IPS-18a (cell line): ENCODE measurements around the gene GTF2IRD1.
A peak's percentile ranks its signal among the peaks of the same experiment; 100 is the strongest.

Experiments
- H3K27ac ChIP-seq: one replicate; pipeline ENCODE4 v1.5.1; 2013; ENCODE audit warnings: low read length
- H3K27me3 ChIP-seq: one replicate; pipeline ENCODE4 v1.6.1; 2013; ENCODE audit warnings: mild to moderate bottlenecking, low read length; ENCODE audit not compliant: control insufficient read depth, insufficient read depth
- H3K36me3 ChIP-seq: one replicate; pipeline ENCODE4 v1.6.1; 2013; ENCODE audit warnings: low read depth, low read length; ENCODE audit not compliant: control insufficient read depth
- H3K4me1 ChIP-seq: one replicate; pipeline ENCODE4 v1.6.1; 2013; ENCODE audit warnings: low read depth, low read length; ENCODE audit not compliant: control insufficient read depth
- H3K4me3 ChIP-seq: one replicate; pipeline ENCODE4 v1.5.1; 2013; ENCODE audit warnings: low read length
- H3K9ac ChIP-seq: one replicate; pipeline ENCODE4 v1.6.1; 2013; ENCODE audit warnings: mild to moderate bottlenecking, low read length, moderate library complexity
- H3K9me3 ChIP-seq: one replicate; pipeline ENCODE4 v1.6.1; 2013; ENCODE audit warnings: low read depth, low read length; ENCODE audit not compliant: control insufficient read depth

GTF2IRD1 gene

DNA sequence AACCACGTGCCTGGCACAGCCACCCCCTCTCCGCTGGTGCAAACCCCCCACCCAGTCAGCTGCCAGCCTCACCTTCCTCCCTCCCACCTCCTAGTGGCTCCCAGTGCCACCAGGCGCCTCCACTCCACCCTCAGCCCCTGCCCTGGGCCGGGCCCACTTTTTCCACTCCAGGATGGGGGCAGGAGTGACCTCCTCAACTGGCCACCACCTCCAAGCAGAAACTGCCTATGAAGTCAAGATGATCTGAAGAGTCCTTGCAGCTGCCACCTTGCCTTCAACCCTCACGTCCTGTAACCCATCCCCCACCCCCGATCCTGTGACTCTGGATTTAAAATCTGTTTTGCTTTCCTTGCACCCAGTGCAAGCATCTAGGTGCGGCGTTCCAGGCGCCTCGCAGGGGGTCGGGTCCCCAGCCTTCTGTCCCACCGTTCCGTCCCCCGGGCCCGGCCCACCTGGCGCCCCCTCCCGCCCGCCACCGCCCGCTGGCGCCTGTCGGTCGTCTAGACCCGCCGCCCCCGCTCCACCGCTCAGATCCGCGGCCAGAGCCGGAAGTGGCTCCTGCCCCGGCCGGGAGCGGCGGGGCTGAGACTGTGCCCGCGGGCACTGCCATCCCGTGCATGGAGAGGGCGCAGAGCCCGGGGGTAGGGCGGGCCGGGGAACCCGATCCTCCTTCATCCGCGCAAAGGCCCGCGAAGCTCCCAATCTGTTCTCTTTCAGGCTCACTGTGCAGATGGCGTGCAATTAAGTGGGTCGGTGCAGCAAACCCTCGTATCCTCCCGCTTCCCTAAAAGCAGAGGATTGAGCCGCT lies 152.6 kb downstream of the GTF2IRD1 start:
- H3K4me3 ChIP-seq = peak overlapping the region; percentile 43
- no peaks in the 10 kb centered on the region for H3K4me1 ChIP-seq
- no peak overlapping the region for H3K27ac ChIP-seq
- H3K9me3 ChIP-seq = no peaks in the 10 kb centered on the region
- H3K27me3 ChIP-seq = no peaks in the 10 kb centered on the region
- no peak overlapping the region for H3K9ac ChIP-seq
- peaks cover 5% of the 10 kb centered on the region for H3K36me3 ChIP-seq

DNA sequence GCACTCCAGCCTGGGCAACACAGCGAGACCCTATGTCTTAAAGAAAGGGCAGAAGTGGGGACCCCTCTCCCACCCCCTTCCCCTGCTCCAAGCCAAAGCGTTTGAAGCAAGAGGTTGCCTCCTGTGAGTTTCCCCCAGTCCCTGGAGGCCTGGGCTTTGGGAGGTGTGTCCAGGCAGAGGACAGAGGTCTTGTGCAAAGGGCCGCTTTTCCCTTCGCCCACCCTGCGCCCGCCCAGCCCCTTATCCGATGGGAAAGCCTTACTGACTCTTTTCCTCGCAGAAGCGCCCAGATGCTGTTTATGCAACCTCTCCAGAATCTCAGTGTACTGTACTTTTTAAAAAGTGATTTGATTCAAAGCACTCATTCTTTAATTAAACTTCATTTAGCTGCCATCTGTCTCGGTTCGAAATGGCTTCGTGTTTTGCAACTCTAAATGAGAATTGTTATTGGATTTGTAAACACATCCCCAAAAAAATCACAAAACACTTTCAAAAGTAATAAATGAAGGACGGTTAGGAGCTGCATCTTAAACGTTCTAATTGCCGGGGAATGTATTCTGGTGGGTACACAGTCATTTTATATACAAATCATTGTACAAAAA lies 153.3 kb downstream of the GTF2IRD1 start:
- Histone ChIP-seq H3K27me3 (no peaks in the 10 kb centered on the region), H3K9ac (no peak overlapping the region), H3K27ac (no peak overlapping the region), H3K9me3 (no peaks in the 10 kb centered on the region), H3K4me1 (no peaks in the 10 kb centered on the region), H3K36me3 (peaks cover 3% of the 10 kb centered on the region), H3K4me3 (peak overlapping the region; percentile 43)

DNA sequence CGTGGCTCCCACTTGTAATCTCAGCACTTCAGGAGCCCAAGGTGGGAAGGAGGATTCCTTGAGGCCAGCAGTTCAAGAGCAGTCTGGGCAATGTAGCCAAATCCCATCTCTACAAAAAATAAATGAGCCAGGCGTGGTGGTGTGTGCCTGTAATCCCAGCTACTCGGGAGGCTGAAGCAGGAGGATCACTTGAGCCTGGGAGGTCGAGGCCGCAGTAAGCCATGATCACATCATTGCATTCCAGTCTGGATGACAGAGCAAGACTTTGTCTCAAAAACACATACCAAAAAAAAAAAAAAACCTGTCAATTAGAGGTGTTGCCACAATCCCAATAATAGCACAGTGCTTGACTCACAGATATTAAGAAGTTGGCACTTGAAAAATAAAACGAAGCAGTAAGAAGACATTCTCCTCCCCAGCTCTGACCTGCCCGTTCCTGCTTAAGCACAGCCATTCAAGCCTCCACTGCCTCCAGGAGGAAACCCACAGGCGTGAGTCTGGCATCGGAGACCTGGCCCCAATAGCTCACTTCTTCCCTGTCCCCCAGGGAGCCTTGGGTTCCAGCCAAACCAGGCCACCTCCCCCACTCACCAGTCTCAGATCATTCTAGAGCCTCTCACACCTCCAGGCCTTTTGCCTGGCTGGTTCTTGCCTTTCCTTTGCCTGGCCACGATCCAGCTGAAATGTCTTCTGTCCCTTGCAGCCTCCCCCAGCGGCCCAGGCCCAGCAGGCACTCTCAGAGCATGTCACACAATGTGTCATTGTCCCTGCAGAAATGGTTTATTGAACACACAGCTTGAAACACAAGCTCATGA lies 158.5 kb downstream of the GTF2IRD1 start:
- Histone ChIP-seq H3K4me3 (no peak overlapping the region), H3K27me3 (no peaks in the 10 kb centered on the region), H3K9ac (no peak overlapping the region), H3K4me1 (peaks cover 6% of the 10 kb centered on the region), H3K27ac (no peak overlapping the region), H3K36me3 (no peaks in the 10 kb centered on the region), H3K9me3 (no peaks in the 10 kb centered on the region)

DNA sequence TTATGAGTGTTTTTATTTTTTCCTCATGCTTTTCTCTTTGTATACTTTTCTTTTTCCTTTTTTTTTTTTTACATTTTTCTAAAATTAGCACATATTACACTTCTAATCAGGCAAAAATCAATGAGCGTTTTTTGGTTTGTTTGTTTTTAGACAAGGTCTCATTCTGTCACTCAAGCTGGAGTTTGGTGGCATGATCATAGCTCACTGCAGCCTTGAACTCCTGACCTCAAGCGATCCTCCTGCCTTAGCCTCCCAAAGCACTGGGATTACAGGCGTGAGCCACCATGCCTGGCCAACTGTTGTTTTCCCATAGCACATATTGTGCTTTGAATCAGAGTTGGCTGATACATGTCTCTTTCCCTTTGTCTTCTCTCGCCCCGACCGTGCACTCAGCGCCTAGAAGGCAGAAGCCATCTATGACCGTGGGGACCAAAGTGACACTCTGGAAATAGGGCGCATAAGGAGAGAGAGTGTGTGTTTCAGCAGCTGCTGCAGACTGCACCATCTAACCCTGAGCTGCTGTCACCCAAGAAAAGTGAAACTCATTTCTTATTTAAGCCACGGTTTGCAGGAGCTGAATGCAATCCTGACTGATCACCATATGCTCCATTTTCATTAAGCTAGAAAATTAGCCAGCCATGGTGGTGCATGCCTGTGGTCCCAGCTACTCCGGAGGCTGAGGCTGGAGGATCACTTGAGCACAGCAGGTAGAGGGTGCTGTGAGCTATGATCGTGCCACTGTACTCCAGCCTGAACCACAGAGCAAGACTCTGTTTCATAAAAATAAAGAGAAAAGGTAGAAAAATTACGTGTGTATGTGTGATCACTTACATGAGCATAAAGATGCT lies 162.5 kb downstream of the GTF2IRD1 start:
- Histone ChIP-seq H3K27me3 (no peaks in the 10 kb centered on the region), H3K36me3 (no peaks in the 10 kb centered on the region), H3K9me3 (no peaks in the 10 kb centered on the region), H3K4me1 (peaks cover 15% of the 10 kb centered on the region), H3K27ac (no peak overlapping the region), H3K9ac (no peak overlapping the region), H3K4me3 (no peak overlapping the region)

DNA sequence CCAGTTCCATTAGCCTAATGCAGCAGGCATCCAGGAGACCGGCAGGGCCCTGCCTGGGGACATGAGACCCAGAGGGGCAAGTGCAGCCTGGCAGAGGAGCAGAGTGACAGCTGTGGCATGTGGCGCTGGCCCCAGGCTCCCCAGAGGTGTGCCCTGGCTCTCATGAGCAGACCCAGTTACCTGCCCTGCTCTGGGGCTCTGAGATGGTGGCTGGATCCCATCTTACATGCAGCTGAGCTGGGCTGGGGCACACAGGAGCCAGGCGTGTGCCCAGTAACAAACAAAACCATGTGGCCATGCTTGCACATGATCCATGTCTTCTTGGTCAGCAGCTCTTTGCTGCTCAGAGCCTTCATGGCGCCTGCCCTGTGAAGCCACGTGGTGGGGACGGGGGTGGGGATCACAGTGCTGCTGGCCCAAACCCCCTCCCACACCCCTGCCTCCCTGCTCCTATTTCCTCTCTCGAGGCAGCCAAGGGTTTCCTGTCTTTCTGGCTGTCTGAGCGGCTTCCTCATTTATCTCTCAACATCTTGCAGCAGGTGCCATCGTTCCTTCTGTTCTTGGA lies 163.6 kb downstream of the GTF2IRD1 start:
- no peaks in the 10 kb centered on the region for H3K9me3 ChIP-seq
- peaks cover 15% of the 10 kb centered on the region for H3K4me1 ChIP-seq
- no peaks in the 10 kb centered on the region for H3K27me3 ChIP-seq
- H3K4me3 ChIP-seq = no peak overlapping the region
- no peaks in the 10 kb centered on the region for H3K36me3 ChIP-seq
- H3K27ac ChIP-seq = no peak overlapping the region
- no peak overlapping the region for H3K9ac ChIP-seq

DNA sequence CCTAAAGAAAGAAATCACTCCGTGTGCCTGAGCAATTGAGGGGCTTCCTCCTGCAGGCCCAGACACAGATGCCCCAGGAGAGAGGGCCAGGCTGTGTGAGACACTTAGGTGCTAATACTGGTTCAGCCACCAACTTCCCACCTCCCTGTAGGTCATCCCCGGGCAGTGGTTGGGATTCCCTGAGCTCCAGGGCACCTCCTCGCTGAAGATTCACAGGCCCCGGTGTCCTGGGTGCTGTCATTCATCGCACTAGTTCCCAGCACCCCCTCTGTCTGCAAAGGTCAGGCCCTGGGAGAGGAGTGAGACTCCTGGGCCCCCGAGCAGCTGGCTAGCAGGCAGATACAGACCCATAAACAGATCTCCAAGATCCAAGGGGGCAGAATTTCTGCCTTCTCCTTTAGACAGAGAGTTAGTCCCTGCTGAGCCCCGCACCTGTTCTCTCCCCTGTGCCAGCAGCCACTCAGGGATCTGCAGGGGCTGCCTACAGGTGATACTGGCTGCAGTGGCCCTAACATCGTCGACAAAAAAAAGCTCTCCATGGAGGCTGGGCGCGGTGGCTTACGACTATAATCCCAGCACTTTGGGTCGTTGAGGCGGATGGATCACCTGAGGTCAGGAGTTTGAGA lies 165.6 kb downstream of the GTF2IRD1 start:
- Histone ChIP-seq H3K9me3 (no peaks in the 10 kb centered on the region), H3K27me3 (no peaks in the 10 kb centered on the region), H3K4me1 (peaks cover 12% of the 10 kb centered on the region), H3K36me3 (no peaks in the 10 kb centered on the region), H3K9ac (no peak overlapping the region), H3K4me3 (no peak overlapping the region), H3K27ac (no peak overlapping the region)

DNA sequence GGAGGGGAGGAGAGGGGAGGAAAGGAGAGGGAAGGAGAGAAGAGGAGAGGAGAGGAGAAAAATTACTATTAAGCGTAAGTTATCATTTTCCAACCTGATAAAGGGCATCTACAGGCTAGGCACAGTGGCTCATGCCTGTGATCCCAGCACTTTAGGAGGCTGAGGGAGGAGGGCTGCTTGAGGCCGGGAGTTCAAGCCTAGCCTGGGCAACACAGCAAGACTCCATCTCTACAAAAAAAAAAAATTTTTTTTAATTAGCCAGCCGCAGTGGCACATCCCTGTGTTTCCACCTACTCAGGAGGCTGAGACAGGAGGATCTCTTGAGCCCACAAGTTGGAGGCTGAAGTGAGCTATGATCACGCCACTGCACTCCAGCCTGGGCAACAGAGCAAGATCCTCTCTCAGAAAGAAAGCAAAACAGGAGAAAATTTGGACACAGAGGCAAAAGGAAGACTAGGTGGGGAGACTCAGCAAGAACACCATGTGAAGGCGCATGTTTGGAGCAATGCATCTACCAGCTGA lies 168.6 kb downstream of the GTF2IRD1 start:
- H3K27me3 ChIP-seq = no peaks in the 10 kb centered on the region
- H3K27ac ChIP-seq = no peak overlapping the region
- peaks cover 12% of the 10 kb centered on the region for H3K4me1 ChIP-seq
- no peak overlapping the region for H3K9ac ChIP-seq
- H3K9me3 ChIP-seq = no peaks in the 10 kb centered on the region
- no peak overlapping the region for H3K4me3 ChIP-seq
- no peaks in the 10 kb centered on the region for H3K36me3 ChIP-seq

DNA sequence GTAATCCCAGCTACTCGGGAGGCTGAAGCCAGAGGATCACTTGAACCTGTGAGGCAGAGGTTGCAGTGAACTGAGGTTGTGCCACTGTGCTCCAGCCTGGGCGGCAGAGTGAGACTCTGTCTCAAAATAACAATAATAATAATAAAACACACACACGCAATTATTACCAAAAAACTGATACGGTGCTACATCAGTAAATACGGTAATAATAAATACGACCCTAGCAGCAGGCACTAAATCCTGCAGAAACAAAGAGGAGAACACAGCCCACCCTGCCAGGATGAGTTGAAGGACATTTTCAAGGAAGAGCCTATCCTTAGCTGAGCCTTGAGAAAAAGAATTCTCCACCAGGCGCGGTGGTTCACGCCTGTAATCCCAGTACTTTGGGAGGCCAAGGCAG lies 169.4 kb downstream of the GTF2IRD1 start:
- Histone ChIP-seq H3K9me3 (no peaks in the 10 kb centered on the region), H3K4me3 (no peak overlapping the region), H3K9ac (no peak overlapping the region), H3K4me1 (peaks cover 15% of the 10 kb centered on the region), H3K27ac (no peak overlapping the region), H3K36me3 (no peaks in the 10 kb centered on the region), H3K27me3 (no peaks in the 10 kb centered on the region)

DNA sequence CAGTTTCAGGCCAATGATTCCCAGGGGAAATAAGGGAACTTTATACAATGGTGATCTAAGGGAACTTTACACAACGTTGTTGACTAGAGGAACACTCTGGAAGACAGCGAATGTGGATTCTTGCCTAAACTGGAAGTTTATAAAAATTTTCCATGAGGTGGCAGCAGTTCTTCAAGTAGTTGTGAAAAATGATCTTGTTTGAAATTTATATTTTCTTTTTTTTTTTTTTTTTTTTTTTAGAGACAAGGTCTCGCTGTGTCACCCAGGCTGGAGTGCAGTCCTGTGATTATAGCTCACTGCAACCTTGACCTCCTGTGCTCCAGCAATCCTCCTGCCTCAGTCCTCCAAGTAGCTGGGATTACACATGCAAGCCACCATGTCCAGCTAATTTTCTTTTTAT lies 171.7 kb downstream of the GTF2IRD1 start:
- Histone ChIP-seq H3K4me1 (peaks cover 15% of the 10 kb centered on the region), H3K27ac (no peak overlapping the region), H3K9me3 (no peaks in the 10 kb centered on the region), H3K27me3 (no peaks in the 10 kb centered on the region), H3K36me3 (no peaks in the 10 kb centered on the region), H3K4me3 (no peak overlapping the region), H3K9ac (no peak overlapping the region)

DNA sequence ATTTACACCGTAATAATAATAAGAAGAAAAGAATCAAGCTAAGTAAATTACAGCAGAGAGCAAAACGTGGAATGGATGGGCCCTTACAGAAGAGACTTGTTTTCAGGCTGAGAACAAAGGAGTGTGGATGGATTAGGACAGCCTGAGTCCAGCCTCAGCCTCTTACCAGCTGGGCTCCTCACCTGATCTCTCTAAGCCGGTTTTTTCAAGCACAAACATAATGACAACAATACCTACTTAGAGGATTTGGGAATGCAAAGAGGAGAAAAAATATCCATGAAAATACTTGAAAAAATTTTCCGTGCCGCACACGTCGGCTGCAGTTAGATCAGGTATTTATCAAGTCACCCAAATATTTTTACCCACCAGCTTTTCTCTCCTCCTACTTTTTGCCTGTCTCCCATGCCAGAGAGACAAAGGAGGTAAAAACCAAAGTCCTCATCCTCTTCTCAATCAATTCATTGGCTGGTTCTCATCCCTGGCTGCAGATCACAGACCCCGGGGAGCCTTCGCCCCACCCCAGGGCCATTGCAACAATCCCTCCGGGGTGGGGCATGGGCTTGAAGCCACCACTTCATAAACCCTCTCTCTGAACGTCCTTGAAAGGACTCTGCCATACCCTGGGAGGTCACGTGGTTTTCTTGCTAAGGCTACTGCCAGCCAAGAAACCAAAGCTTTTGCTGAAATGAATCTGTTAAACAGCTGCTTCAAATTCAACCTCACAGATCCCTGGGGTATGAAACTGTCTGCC lies 174.1 kb downstream of the GTF2IRD1 start:
- H3K27ac ChIP-seq = peak overlapping the region; percentile 94
- H3K36me3 ChIP-seq = no peaks in the 10 kb centered on the region
- H3K9ac ChIP-seq = peak overlapping the region; percentile 71
- no peaks in the 10 kb centered on the region for H3K27me3 ChIP-seq
- peak overlapping the region; percentile 21 for H3K4me3 ChIP-seq
- H3K4me1 ChIP-seq = peaks cover 15% of the 10 kb centered on the region
- no peaks in the 10 kb centered on the region for H3K9me3 ChIP-seq
